ENCODE measurements around the gene SLC19A1.
A peak's percentile ranks its signal among the peaks of the same experiment; 100 is the strongest.
"Not testable (repeated sequence)": the region's sequence is repeated elsewhere in the genome, so short reads cannot be mapped to it uniquely, and the experiment has no call there.

SLC19A1 gene

GRCh38 chr21:45561241-45561640, 19.0 kb upstream of the SLC19A1 start:
- DNase-seq; in situ Hi-C loops (cut with HindIII; ENCODE audit: low pct_ligation_motif_present, low pct_unique_long_range_greater_than_20kb, low sequenced_read_pairs): not testable (repeated sequence)

GRCh38 chr21:45560106-45561021, 18.1 kb upstream of the SLC19A1 start:
- no peak for DNase-seq
- in situ Hi-C loops (cut with HindIII; ENCODE audit: low pct_ligation_motif_present, low pct_unique_long_range_greater_than_20kb, low sequenced_read_pairs), result no loop called here

GRCh38 chr21:45559216-45560105, 17.2 kb upstream of the SLC19A1 start:
- in situ Hi-C loops (cut with HindIII; ENCODE audit: low pct_ligation_motif_present, low pct_unique_long_range_greater_than_20kb, low sequenced_read_pairs), result no loop called here
- DNase-seq, result no peak

DNA sequence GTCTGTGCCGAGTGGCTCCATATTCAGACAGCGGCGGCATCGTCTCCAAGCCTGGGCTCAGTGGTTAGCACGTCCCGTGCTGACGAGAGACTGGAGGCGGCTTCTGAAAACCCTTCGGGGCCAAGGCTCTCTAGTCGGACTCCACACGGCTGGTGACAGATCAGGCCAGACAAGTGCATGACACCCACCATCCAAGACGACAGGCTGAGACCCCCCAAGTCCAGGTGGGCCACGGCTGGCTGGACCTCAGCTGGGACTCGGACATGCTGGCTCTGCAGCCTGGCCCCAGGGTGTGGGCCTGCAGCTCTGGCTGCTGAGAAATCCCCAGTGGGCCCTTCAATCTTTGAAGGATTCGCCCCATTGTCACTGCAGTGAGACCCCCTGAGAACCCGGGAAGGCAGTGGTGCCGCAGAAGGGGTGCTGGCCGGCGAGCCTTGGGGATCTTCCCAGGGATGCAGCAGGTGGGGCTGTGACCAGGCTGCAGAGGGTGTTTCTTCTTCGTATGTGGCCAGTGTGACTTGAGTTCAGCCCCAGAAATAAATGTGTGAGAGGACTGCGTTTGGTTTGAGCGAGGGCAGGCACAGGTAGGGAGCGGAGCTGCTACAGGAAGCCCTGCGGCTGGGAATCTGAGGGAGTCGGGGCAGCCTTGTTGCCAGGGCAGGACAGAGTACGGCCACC, 15.9 kb upstream of the SLC19A1 start:
- DNase-seq, result no peak
- in situ Hi-C loops (cut with HindIII; ENCODE audit: low pct_ligation_motif_present, low pct_unique_long_range_greater_than_20kb, low sequenced_read_pairs), result no loop called here

GRCh38 chr21:45557616-45558043, 15.4 kb upstream of the SLC19A1 start:
- in situ Hi-C loops (cut with HindIII; ENCODE audit: low pct_ligation_motif_present, low pct_unique_long_range_greater_than_20kb, low sequenced_read_pairs), result no loop called here
- no peak for DNase-seq

DNA sequence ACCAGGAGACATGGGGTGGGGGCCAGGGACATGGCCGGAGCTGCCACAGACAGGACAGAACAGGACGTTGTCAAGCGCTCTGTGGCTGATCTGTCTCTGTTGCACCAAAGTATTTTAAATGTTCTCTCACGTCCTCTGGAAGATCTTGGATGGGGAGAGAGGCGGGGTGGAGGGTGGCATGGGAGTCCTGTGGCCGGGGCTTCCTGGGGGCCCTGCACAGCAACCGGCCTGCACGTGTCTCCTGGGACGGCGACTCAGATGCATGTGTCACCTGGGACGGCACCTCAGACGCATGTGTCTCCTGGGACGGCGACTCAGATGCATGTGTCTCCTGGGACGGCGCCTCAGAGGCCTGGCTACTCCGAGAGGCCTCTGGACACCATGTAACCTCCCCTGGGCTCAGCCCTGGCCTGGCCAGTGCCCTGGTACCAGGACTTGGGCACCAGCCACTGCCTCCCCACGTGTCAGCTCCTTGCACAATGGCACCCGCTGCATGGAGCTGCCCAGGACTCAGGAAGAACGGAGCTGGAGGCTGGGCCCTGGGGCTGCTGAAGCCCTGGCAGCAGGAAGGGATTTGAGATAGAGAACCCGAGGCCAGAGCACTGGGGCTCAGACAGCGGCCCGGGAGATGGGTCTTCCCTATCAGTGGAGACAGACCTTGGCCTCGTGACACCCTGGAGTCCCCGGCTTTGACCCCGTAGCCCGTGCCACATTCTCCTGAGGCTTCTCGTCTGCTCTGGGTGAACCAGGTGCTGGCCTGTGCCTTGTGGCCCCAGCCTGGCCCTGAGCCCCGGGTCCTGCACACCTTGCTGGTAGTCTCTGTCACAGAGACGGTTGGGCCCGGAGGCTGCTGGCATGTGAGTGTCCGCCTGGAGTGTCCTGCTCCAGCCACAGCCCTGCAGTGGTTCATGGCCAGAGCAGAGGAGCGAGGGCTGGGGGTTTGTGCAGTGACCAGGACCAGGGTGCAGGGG, 14.7 kb upstream of the SLC19A1 start:
- in situ Hi-C loops (cut with HindIII; ENCODE audit: low pct_ligation_motif_present, low pct_unique_long_range_greater_than_20kb, low sequenced_read_pairs), result no loop called here
- no peak for DNase-seq

DNA sequence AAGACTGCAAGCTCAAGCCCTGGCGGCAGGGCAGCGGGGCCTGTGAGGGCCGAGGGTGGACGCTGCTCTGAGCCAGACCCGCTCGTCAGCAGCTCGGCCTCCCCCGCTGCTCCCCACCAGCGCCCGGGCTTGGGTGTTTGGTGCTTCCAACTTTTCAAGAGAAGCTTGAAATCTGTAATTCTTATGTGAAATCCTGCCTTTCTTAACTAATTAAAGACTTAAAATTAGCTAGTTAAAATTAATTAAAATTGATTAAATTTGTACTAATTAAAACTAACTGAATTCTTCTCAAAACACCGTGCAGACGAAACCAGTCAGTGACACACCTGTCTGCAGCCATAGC, 14.0 kb upstream of the SLC19A1 start:
- in situ Hi-C loops (cut with HindIII; ENCODE audit: low pct_ligation_motif_present, low pct_unique_long_range_greater_than_20kb, low sequenced_read_pairs), result no loop called here
- DNase-seq, result no peak

DNA sequence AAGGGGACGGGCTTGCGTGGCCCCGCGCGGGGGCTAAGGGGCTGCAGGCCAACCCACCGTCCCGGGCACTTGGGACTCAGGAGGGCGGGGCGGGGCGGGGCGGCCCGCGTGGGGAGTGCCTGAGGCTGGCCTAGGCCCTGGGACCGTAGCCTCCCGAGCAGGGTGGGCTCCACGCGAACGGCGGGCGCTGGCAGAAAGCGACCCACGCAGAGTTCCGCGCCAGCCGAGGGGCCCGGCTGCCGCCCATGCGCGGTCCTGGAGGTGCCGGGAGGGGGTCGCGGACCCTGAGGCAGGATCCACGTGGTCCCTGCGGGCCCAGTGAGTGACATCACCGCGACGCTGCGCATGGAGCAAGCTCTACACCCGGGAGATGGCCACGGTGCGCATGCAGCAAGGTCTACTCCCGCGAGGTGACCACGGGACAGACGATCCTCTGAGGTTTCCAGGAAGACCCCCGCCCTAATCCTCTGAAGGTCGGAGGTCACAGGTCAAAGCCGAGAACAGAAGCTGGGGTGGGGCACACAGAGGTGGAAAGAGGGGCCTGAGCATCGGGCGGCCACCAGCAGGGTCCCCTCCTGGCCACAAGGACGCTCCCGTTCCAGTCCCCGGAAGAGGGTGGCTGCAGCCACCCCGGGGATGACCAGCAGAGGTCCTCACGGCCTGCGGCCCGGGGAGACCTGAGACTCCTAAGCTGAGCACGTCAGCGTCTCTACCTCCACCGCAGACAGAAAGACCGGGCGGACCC, 13.5 kb upstream of the SLC19A1 start:
- DNase-seq, result peak; percentile 87
- in situ Hi-C loops (cut with HindIII; ENCODE audit: low pct_ligation_motif_present, low pct_unique_long_range_greater_than_20kb, low sequenced_read_pairs), result no loop called here

DNA sequence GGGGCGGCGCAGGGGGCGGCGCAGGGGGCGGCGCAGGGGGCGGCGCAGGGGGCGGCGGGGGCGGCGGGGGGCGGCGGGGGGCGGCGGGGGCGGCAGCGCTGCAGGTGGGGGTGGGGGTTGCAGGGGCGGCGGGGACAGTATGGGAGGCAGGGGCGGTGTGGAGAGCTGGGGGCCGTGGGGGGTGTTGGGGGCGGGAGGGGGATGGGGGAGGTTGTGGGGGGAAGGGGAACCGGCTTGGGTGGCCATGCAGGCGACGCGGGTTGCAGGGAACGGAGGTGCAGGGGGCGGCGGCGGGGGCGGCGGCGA, 13.0 kb upstream of the SLC19A1 start:
- in situ Hi-C loops (cut with HindIII; ENCODE audit: low pct_ligation_motif_present, low pct_unique_long_range_greater_than_20kb, low sequenced_read_pairs), result no loop called here
- DNase-seq, result no peak

DNA sequence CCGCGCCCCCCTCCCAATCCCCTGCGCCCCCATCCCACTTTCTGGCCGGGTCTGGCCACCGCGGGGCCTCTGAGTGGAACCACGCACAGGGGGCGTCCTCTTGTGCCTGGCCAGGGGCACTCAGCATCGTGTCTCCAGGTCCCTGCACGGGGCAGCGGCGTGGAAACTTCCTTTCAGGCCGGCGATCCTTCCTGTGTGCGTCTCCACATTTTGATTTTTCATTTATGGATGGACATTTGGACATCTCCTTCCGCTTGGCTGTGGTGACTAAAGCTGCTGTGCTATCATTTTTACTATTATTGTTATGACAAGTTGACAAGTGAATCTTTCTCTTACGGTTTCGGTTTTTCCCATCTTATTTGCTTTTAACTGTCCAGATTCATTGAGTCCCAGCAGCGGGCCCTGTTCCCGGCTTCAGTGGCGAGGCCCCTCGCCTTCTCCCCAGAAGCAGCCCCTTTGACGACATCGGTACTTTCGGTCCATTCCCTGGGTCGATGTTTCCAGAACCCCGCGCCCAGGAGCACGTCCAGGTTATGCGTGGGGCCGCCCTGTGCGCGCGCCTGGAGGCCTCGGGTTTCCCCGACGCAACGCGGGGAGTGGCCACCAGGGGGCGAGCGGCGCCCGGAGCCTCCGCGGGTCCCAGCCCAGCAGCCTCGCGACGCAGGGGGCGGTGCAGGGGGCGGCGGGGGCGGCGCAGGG, 12.4 kb upstream of the SLC19A1 start:
- DNase-seq, result peak; percentile 70
- in situ Hi-C loops (cut with HindIII; ENCODE audit: low pct_ligation_motif_present, low pct_unique_long_range_greater_than_20kb, low sequenced_read_pairs), result no loop called here

DNA sequence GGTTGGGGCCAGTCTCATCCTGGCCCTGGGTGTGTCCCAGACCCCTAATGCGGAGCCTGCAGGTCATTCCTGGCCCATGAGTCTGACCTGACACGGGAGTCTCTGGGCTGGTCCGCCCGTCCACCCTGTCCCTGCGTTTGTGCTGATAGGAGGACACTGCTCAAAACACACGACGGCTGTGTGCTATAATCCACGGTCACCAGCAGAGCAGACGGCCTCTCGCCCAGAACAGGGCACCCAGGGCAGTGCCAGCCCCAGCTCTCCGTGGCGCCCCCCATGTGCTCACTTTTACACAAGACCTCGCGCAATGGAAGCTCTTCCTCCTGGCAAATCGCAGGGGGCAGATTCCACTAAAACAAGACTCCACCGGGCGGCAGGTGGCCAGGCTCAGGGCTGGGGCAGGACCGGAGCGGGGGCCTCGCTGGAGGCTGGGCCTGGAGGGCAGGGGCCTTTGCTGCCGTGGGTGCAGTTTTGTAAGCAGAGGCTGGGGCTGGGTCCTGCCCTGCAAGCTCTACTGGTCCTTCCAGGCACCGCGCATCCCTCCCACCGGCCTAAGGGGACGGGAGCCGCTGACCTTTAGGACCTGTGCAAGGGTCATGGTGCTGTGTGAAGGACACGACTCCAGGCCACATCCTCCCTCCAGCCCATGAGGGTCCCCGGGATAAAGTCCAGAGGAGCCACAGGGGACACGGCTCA, 10.6 kb upstream of the SLC19A1 start:
- in situ Hi-C loops (cut with HindIII; ENCODE audit: low pct_ligation_motif_present, low pct_unique_long_range_greater_than_20kb, low sequenced_read_pairs), result no loop called here
- DNase-seq, result no peak

GRCh38 chr21:45551783-45552695, 9.8 kb upstream of the SLC19A1 start:
- in situ Hi-C loops (cut with HindIII; ENCODE audit: low pct_ligation_motif_present, low pct_unique_long_range_greater_than_20kb, low sequenced_read_pairs), result no loop called here
- no peak for DNase-seq

DNA sequence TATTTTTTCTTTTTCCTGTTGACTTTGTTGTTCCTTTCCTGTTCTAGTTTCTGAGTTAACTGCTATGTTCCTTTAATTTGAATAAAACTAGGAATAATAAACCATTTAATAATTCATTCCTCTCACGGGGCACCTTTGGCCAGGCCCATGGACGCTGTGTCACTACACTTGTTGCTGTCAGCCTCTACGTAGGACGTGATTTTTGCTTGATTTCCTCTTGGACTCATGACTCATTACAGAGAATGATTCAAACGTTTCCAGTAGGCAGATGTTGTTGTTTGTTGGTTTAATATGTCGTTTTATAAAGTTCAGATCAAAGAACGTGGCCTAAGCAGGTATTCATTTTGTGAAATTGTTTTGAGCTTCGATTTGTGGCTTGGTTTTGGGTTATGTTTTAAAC, 9.1 kb upstream of the SLC19A1 start:
- in situ Hi-C loops (cut with HindIII; ENCODE audit: low pct_ligation_motif_present, low pct_unique_long_range_greater_than_20kb, low sequenced_read_pairs), result no loop called here

DNA sequence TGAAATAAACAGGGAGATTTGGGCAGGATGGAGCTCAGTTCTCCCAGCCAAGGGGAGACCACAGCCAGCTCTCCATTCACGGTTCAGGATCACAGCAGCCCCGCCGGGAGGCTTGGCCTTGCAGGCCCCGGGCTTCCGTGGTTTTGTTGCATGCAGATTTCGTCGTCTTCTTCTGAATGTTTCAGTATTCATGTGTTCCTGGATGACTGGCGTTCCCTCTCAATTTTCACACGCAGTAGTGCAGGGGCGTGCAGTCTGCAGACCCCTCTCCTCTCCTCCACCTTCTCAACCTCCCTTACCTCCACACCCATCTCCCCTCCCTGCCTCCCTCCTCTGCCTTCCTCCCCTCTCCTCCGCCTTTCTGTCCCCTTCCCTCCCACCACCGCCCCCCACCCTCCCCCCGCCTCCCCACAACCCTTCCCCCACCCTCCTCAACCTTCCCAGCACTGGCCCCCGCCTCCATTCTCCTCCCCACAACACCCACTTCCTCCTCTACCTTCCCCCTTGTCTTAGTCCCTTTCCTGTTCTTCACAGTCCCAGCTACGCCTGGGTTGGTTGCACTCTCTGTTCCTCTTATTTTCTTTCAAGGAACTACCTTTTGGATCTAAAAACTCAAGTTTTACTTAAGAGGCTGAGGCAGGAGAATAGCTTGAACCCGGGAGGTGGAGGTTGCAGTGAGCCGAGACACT, 8.4 kb upstream of the SLC19A1 start:
- in situ Hi-C loops (cut with HindIII; ENCODE audit: low pct_ligation_motif_present, low pct_unique_long_range_greater_than_20kb, low sequenced_read_pairs), result no loop called here
- no peak for DNase-seq

More for the DNA sequence above, 9.1 kb upstream of the SLC19A1 start:
- peak; percentile 71 for DNase-seq

Measured in ACHN (cell line).